Retinal pigment epithelial cell (primary cell): Measurements from ENCODE around the gene ZNF319.
"Not testable (repeated sequence)": the region's sequence is repeated elsewhere in the genome, so short reads cannot be mapped to it uniquely, and the experiment has no call there.

Experiments
- DNase-seq: peaks from one replicate; pipeline ENCODE4 v3.0.0-alpha.2; 2010; ENCODE audit warnings: low read depth
- H3K4me3 ChIP-seq: 2 replicates; pipeline ENCODE4 v1.5.1; 2011; ENCODE audit warnings: mild to moderate bottlenecking, low read length, control low read depth, moderate library complexity
- TF ChIP-seq, protein P1 (sequence below): conservative IDR thresholded peaks from 2 replicates; pipeline ENCODE4 v1.5.1; 2011; ENCODE audit warnings: low read depth, low read length, control low read depth, inconsistent platforms

Gene ZNF319

DNA sequence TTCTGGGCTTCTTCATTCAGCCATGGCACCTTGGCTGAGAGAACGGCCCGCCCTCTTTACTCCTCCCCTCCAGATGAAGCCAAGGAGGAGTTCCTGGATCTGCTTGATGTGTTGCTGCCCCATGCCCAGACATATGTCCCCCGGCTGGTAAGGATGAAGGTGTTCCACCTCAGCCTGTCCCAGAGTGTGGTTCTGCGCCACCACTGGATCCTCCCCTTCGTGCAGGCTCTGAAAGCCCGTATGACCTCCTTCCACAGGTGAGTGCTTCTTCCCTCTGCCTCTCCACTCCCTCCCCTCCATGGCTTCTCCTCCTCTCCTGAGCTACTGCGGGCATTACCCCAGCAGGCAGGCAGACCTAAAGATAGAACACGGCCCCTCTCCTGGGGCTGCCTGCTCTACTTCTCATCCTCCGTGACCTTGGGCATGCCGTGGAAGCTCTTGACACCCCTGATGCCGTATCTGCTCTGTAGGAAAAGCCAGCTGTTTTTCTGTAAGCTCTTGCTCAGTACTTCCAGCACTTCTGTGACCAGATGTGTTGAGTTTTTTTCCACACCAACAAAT, 9.5 kb upstream of the ZNF319 start:
- TF ChIP-seq, protein P1, sequence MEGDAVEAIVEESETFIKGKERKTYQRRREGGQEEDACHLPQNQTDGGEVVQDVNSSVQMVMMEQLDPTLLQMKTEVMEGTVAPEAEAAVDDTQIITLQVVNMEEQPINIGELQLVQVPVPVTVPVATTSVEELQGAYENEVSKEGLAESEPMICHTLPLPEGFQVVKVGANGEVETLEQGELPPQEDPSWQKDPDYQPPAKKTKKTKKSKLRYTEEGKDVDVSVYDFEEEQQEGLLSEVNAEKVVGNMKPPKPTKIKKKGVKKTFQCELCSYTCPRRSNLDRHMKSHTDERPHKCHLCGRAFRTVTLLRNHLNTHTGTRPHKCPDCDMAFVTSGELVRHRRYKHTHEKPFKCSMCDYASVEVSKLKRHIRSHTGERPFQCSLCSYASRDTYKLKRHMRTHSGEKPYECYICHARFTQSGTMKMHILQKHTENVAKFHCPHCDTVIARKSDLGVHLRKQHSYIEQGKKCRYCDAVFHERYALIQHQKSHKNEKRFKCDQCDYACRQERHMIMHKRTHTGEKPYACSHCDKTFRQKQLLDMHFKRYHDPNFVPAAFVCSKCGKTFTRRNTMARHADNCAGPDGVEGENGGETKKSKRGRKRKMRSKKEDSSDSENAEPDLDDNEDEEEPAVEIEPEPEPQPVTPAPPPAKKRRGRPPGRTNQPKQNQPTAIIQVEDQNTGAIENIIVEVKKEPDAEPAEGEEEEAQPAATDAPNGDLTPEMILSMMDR, result no peak
- DNase-seq, result no peak
- no peak overlapping the region for H3K4me3 ChIP-seq

DNA sequence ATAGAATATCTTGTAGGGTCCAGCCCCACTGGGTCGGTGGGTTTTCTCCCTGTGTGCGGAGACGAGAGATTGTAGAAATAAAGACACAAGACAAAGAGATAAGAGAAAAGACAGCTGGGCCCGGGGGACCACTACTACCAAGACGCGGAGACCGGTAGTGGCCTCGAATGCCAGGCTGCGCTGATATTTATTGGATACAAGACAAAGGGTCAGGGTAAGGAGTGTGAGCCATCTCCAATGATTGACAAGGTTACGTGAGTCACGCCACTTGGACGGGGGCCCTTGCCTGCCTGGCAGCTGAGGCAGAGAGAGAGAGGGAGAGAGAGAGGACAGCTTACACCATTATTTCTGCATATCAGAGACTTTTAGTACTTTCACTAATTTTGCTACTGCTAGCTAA, 4.3 kb upstream of the ZNF319 start:
- not testable (repeated sequence) for H3K4me3 ChIP-seq, DNase-seq

DNA sequence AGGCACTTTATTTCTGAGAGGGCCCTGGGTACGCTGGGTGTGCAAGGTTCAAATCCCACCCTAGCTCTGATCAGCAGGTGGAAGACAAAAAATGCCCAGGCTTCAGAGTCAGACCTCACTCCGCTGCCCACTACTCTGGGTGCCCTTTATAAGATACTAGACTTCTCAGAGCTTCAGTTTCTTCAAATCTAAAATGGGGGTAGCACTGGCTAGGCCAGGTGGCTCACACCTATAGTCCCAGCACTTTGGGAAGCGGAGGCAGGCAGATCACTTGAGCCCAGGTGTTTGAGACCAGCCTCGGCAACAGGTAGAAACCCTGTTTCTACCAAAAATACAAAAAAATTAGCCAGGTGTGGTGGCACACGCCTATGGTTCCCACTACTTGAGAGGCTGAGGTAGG, 2.5 kb upstream of the ZNF319 start:
- no peak for DNase-seq
- TF ChIP-seq, protein P1, result no peak
- no peak overlapping the region for H3K4me3 ChIP-seq

GRCh38 chr16:58002416-58002800, 1.9 kb upstream of the ZNF319 start:
- H3K4me3 ChIP-seq, result no peak overlapping the region
- TF ChIP-seq, protein P1, result no peak
- DNase-seq, result no peak

GRCh38 chr16:58001781-58002415, 1.4 kb upstream of the ZNF319 start:
- TF ChIP-seq, protein P1, result no peak
- H3K4me3 ChIP-seq, result peak overlapping the region; percentile 83
- DNase-seq, result no peak

GRCh38 chr16:58000706-58001676, 519 bp upstream of the ZNF319 start, which contains the start of gene USB1:
Gene USB1 (plus strand): TSS chr16:58001407. CDS start chr16:58001484, 77 bp downstream.
- DNase-seq, result no peak
- H3K4me3 ChIP-seq, result peak within 1 kb of the TSS; percentile 83
- TF ChIP-seq, protein P1, result peak; percentile 56

GRCh38 chr16:57999366-57999970, 1.0 kb downstream of the ZNF319 start:
- TF ChIP-seq, protein P1, result no peak
- DNase-seq, result no peak
- H3K4me3 ChIP-seq, result peak overlapping the region; percentile 53
